ENCODE data around the gene TCP11.
"Not testable (repeated sequence)": the region's sequence is repeated elsewhere in the genome, so short reads cannot be mapped to it uniquely, and the experiment has no call there.

Gene TCP11

DNA sequence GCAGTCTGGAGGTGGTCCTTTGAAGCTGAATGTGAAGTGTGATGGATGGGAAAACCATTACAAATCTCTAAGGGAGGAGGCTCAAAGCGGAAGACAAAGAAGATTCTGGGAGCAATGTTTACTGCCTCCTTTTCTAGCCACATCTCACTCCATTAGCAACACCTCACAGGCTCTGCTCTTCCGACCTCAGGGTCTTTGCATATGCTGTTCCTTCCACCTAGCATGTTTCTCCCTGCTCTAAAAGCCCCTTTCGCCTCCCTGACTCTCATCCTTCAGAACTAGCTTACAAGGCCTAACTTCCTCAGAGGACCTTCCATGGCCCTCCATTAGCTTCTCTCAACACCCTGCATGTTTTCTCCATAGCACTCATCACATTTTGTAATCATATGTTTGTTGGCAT is 4.6 kb upstream of the TCP11 start:
- no peak overlapping the region for H3K27ac ChIP-seq
- peaks cover 21 to 47% (median 35%) of the 10 kb centered on the region in 10 experiments for H3K4me1 ChIP-seq
- no peaks in the 10 kb centered on the region for H4K20me1 ChIP-seq
- no peaks in the 10 kb centered on the region for H3K36me3 ChIP-seq
- no peaks in the 10 kb centered on the region for H3K27me3 ChIP-seq
- TF ChIP-seq Cebpa-rat (IDR thresholded peaks at IDR 0.05): no peak
- no peak overlapping the region for H3K4me2 ChIP-seq
- H3K9ac ChIP-seq: no peak overlapping the region
- no peak overlapping the region for H3K4me3 ChIP-seq
- H3K9me3 ChIP-seq (replicated peaks in 1 of 11): 0 out of 22 replicates have a peak, but pooled peaks cover 0 to 4% (median 0%) of the 10 kb centered on the region in 11 experiments

DNA sequence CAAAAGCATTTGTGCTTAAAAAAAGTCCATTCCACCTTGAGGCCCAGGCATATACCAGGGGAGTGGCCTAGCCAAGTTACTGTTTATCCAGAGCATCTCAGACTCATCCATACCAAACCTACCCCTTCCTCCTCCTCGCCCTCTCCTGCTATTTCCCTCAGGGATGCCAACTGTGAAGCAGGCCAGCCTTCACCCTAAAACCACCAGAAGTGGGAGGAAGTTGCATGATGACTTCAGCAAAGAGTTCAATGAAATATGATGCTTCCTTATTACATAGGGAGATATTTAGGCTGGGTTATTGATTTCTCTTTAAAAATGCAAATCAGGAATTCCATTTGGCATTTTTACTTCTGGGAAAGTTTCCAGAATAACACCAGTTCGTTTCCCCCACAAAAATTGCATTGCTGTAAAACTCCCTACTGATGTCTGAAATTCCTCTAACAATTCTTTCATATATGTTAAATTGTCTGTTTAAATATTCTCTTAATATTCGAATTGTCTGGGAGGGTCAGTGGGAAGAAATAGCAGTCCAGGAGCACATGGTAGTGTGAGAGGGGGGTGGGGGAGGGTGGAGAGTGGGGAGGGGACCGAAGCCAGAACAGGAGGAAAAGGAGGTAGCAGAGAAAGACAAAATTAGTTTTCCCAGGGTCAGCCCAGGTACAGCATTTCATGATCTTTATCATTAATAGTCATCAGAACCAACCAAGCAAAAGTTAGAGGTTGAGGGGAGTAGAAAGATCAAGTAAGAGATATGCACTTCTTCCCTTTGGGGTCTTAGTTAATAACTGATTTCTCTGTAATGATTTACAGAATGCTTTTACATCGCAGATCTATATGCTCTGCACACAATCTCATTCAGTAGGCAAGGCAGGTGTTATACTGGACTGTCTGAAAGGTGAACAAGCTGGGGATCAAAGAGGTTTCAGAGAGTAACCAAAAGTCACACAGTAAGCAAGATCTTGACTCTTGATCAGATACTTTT is 1.7 kb upstream of the TCP11 start:
- H4K20me1 ChIP-seq: no peaks in the 10 kb centered on the region
- no peak overlapping the region for H3K4me3 ChIP-seq
- H3K9me3 ChIP-seq (replicated peaks in 1 of 11): 0 out of 22 replicates have a peak, but pooled peaks cover 0 to 4% (median 0%) of the 10 kb centered on the region in 11 experiments
- H3K36me3 ChIP-seq: no peaks in the 10 kb centered on the region
- peak overlapping the region in 2 of 11 experiments; percentile 1 to 18; a peak in 1 of 22 replicates for H3K9ac ChIP-seq
- H3K4me1 ChIP-seq: peaks cover 29 to 51% (median 39%) of the 10 kb centered on the region in 10 experiments
- H3K27me3 ChIP-seq: no peaks in the 10 kb centered on the region
- H3K4me2 ChIP-seq: peak overlapping the region; percentile 65 to 91 (median 85)
- TF ChIP-seq Cebpa-rat (IDR thresholded peaks at IDR 0.05): no peak; a peak in 1 of 22 replicates
- H3K27ac ChIP-seq: peak overlapping the region in 8 of 11 experiments; percentile 7 to 80 (median 78); a peak in 12 of 22 replicates

DNA sequence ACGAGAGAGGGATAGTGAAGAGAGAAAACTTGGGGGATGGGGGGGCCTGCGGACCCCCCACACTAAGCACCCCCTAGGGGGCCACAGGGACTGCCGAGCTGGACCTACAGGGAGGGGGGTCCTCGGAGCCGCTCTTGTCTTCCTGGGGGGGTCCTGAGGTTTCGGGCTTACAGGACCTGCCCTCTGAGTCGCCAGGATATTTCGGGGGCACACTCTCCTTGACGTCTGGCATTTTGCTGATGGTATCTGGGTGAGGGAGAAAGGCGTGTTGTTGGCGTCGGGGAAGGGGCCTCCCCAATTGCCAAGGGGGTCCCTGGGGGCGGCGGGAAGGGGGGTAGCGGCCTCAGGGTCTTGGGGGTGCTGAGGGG is 516 bp downstream of the TCP11 start:
- Histone ChIP-seq H4K20me1 (no peaks in the 10 kb centered on the region), H3K9ac (peak overlapping the region; percentile 43 to 77 (median 69); a peak in 20 of 22 replicates), H3K9me3 (replicated peaks in 1 of 11) (0 out of 22 replicates have a peak, but pooled peaks cover 0 to 4% (median 0%) of the 10 kb centered on the region in 11 experiments), H3K4me1 (peaks cover 29 to 63% (median 43%) of the 10 kb centered on the region in 10 experiments), H3K36me3 (no peaks in the 10 kb centered on the region), H3K27me3 (no peaks in the 10 kb centered on the region), H3K4me2 (peak overlapping the region; percentile 65 to 91 (median 85)), H3K4me3 (peak overlapping the region in 8 of 10 experiments; percentile 13 to 50 (median 28); a peak in 7 of 20 replicates), H3K27ac (peak overlapping the region in 10 of 11 experiments; percentile 35 to 80 (median 74); a peak in 19 of 22 replicates)
- TF ChIP-seq Cebpa-rat (IDR thresholded peaks at IDR 0.05): no peak

DNA sequence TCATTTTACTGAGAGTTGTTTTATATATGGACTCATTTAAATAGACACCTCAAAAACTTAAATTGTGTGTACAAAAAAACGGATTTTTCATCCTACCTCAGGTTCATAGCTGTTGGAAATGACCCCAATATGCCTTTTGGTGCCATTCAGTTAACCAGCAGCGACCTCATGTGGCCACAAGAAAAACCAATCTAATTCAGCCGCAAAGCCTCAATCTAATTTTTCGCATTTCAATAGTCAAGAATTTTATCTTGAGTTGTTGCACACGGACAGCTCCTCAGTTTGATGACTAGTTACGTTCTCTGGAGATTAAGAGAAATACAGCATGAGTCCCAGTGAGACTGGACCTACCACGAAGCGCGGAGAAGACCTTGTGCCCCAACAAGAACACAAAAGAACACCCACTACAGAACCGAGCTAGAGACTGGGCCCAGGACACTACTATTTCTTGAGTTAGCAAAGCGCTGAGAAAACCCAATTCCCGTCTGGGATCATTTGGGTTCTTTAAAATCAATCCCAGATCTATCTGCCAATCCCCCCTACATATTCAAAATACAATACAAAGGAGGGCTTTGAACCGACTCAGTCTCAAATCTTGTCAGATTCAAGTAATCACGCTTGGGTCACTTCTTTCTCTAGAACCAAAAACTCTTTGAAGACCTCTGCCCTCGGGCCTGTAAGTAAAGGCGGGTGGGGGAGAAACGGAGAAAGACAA is 1.1 kb downstream of the TCP11 start:
- Histone ChIP-seq H3K9ac (peak overlapping the region; percentile 43 to 77 (median 69); a peak in 19 of 22 replicates), H3K4me2 (peak overlapping the region; percentile 65 to 91 (median 85)), H3K27me3 (no peaks in the 10 kb centered on the region), H4K20me1 (no peaks in the 10 kb centered on the region), H3K4me1 (peaks cover 29 to 64% (median 43%) of the 10 kb centered on the region in 10 experiments), H3K27ac (peak overlapping the region in 10 of 11 experiments; percentile 35 to 80 (median 74); a peak in 19 of 22 replicates), H3K9me3 (replicated peaks in 1 of 11) (0 out of 22 replicates have a peak, but pooled peaks cover 0 to 4% (median 0%) of the 10 kb centered on the region in 11 experiments), H3K4me3 (peak overlapping the region in 4 of 10 experiments; percentile 13 to 43 (median 26); a peak in 3 of 20 replicates), H3K36me3 (no peaks in the 10 kb centered on the region)
- TF ChIP-seq Cebpa-rat (IDR thresholded peaks at IDR 0.05): no peak

DNA sequence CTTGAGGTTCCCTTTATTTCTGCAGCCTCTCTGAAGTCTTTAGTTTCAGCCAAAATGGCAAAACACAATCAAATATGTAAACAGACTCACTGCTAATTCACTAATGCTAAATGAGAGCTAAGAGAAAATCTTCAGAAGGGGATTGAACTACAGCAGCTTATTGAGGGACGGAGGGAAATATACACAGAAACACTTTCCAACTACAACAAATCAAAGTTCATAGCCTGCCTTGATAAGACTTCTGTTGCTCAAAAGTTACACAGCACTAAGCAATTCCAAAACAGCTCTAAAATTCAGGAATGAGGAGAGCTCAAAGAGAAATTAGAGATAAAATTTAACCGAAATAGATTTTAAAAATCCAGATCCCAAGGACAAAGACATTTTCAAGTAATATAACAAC is 1.7 kb downstream of the TCP11 start:
- H3K9me3 ChIP-seq (replicated peaks in 1 of 11): 0 out of 22 replicates have a peak, but pooled peaks cover 0 to 4% (median 0%) of the 10 kb centered on the region in 11 experiments
- no peaks in the 10 kb centered on the region for H3K36me3 ChIP-seq
- H3K27me3 ChIP-seq: no peaks in the 10 kb centered on the region
- H3K27ac ChIP-seq: no peak overlapping the region
- H3K4me2 ChIP-seq: no peak overlapping the region
- H3K4me3 ChIP-seq: no peak overlapping the region
- no peak overlapping the region for H3K9ac ChIP-seq
- no peaks in the 10 kb centered on the region for H4K20me1 ChIP-seq
- peaks cover 29 to 63% (median 43%) of the 10 kb centered on the region in 10 experiments for H3K4me1 ChIP-seq
- no peak for TF ChIP-seq Cebpa-rat (IDR thresholded peaks at IDR 0.05)

DNA sequence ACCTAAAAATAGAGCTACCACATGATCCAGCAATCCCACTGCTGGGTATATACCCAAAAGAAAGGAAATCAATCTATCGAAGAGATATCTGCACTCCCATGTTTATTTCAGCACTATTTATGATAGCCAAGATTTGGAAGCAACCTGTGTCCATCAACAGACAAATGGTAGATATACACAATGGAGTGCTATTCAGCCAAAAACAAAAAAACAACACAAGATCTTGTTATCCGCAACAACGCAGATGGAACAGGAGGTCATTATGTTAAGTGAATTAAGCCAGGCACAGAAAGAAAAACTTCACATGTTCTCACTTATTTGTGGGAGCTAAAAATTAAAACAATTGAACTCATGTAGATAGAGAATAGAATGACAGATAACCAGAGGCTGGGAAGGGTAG is 2.9 kb downstream of the TCP11 start:
- not testable (repeated sequence) for H3K4me3 ChIP-seq; H3K9ac ChIP-seq; H3K27ac ChIP-seq; H4K20me1 ChIP-seq; H3K36me3 ChIP-seq; H3K27me3 ChIP-seq; H3K9me3 ChIP-seq (replicated peaks in 1 of 11)
- peak overlapping the region in 6 of 11 experiments; percentile 10 to 77 (median 28); a peak in 6 of 22 replicates for H3K4me2 ChIP-seq
- peaks cover 29 to 52% (median 40%) of the 10 kb centered on the region in 10 experiments for H3K4me1 ChIP-seq

DNA sequence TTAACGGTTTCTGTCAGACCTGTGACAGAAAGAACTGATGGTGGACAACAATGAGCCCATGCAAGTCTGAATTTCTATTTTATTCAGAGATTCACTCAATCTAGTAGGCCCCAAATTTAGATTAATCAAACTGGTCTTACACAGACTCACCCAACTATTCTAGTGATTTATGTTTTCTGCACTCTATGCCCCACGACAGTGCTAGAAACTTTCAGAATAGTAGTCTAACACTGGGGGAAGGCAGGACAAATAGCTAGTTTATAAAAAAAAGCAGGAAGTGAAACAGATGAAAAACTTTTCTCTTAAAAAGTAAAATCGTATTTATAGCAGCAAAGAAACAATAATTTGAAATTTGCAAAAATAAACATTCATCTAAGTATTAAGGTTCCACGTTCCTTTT is 5.0 kb downstream of the TCP11 start:
- H3K4me2 ChIP-seq: peak overlapping the region in 7 of 11 experiments; percentile 6 to 72 (median 26); a peak in 10 of 22 replicates
- no peak for TF ChIP-seq Cebpa-rat (IDR thresholded peaks at IDR 0.05)
- H3K9ac ChIP-seq: no peak overlapping the region

DNA sequence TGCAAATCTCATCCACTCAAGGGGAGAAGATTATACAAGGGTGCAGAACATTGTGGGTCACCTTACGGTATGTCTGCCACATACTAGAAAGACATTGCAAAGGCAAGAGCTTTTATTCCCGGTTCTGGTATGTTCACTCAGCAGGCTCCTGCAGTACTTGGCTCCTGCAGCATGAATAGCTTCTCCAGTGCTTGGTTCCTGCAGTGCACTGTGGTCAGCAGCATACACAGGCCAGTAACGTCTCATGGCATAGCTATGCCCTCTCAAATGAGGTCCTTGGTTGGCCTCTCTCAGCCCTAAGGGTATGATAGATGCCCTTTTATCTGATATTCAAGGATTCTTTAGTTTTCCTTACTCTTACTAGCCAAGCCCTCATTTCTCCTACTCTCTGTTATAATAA is 12.6 kb downstream of the TCP11 start:
- Histone ChIP-seq H3K27me3 (no peaks in the 10 kb centered on the region), H4K20me1 (no peaks in the 10 kb centered on the region), H3K27ac (no peak overlapping the region), H3K9ac (no peak overlapping the region), H3K4me3 (no peak overlapping the region), H3K4me1 (no peaks in the 10 kb centered on the region), H3K9me3 (replicated peaks in 1 of 11) (0 out of 22 replicates have a peak, but pooled peaks cover 0 to under 1% (median 0%) of the 10 kb centered on the region in 11 experiments), H3K4me2 (no peak overlapping the region), H3K36me3 (no peaks in the 10 kb centered on the region)
- TF ChIP-seq Cebpa-rat (IDR thresholded peaks at IDR 0.05): no peak

More for the DNA sequence above, 5.0 kb downstream of the TCP11 start:
- H3K9me3 ChIP-seq (replicated peaks in 1 of 11): 0 out of 22 replicates have a peak, but pooled peaks cover 0 to under 1% (median 0%) of the 10 kb centered on the region in 11 experiments
- H3K27ac ChIP-seq: no peak overlapping the region
- peaks cover 12 to 33% (median 20%) of the 10 kb centered on the region in 10 experiments for H3K4me1 ChIP-seq
- no peaks in the 10 kb centered on the region for H4K20me1 ChIP-seq
- no peaks in the 10 kb centered on the region for H3K27me3 ChIP-seq
- H3K4me3 ChIP-seq: no peak overlapping the region
- no peaks in the 10 kb centered on the region for H3K36me3 ChIP-seq

All from BLaER1 treated with 17β-estradiol and CSF1 and Interleukin-3, amounts not matched to agents 10 nM and 100 nM (cell line).